Measurements from ENCODE around the gene YTHDC2. TPM values are rescaled to one million over a fixed set of nuclear protein-coding genes. Genes with fewer than 3 reads are reported as not detected.

YTHDC2 gene
- polyA plus RNA-seq, 1 donor (not counting 4 experiments of a cell fraction or from before 2014, with no cell fraction given) = 15.2 TPM

DNA sequence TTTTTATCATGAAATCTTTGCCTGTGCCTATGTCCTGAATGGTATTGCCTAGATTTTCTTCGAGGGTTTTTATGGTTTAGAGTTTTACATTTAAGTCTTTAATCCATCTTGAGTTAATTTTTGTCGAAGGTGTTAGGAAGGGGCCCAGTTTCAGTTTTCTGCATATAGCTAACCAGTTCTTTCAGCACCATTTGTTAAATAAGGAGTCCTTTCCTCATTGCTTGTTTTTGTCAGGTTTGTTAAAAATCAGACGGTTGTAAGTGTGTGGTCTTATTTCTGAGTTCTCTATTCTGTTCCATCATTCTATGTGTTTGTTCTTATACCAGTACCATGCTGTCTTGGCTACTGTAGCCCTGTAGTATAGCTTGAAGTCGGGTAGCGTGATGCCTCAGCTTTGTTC lies 55.9 kb downstream of the YTHDC2 start:
- Histone ChIP-seq H3K79me2 (ENCODE audit: control insufficient read depth, insufficient read depth, low read length) (no peaks in the 10 kb centered on the region), H3K27ac (ENCODE audit: control insufficient read depth, insufficient read depth, low read length) (no peak overlapping the region), H3K9me1 (ENCODE audit: control insufficient read depth, extremely low read depth, insufficient read depth, low read length) (no peaks in the 10 kb centered on the region), H3K4me2 (ENCODE audit: control insufficient read depth, extremely low read depth, insufficient read depth, low read depth, low read length) (no peak overlapping the region), H3K9me3 (ENCODE audit: control insufficient read depth, low read depth, low read length) (no peaks in the 10 kb centered on the region), H3K36me3 (ENCODE audit: control insufficient read depth in 2 of 2, extremely low read depth in 1 of 2, insufficient read depth in 2 of 2, low read length in 2 of 2) (peaks cover 0 to 4% of the 10 kb centered on the region in 2 experiments), H3K4me1 (ENCODE audit: control insufficient read depth, extremely low read depth, insufficient read depth, low read length) (peaks cover 7% of the 10 kb centered on the region), H3K27me3 (ENCODE audit: control insufficient read depth, extremely low read depth, insufficient read depth, low read length) (no peaks in the 10 kb centered on the region), H4K20me1 (ENCODE audit: control insufficient read depth, extremely low read depth, insufficient read depth, low read length) (no peaks in the 10 kb centered on the region), H3K4me3 (ENCODE audit: control insufficient read depth in 2 of 3, extremely low read depth in 1 of 3, insufficient read depth in 2 of 3, low read depth in 1 of 3, low read length in 3 of 3) (no peak overlapping the region), H2AFZ (ENCODE audit: control insufficient read depth, low read length) (no peak overlapping the region), H3K9ac (ENCODE audit: control insufficient read depth, extremely low read depth, insufficient read depth, low read length) (no peak overlapping the region)
- dilution Hi-C loops (cut with MboI; ENCODE audit: extremely low pct_ligation_motif_present, low sequenced_read_pairs) = no loop called here
- TF ChIP-seq EZH2 (IDR thresholded peaks at IDR 0.05; ENCODE audit: low read length) (no peak), CTCF (optimal IDR thresholded peaks at IDR 0.05 in 1 of 3, IDR thresholded peaks at IDR 0.05 in 1 of 3, conservative IDR thresholded peaks at IDR 0.05 in 1 of 3; ENCODE audit: extremely low read depth in 1 of 3, insufficient read depth in 2 of 3, low read length in 3 of 3) (no peak)
- FAIRE-seq (no peak), DNase-seq (ENCODE audit: low read depth, low spot score) (no peak)

- Histone ChIP-seq H3K79me2 (ENCODE audit: control insufficient read depth, insufficient read depth, low read length) (no peaks in the 10 kb centered on the region), H3K36me3 (ENCODE audit: control insufficient read depth in 2 of 2, extremely low read depth in 1 of 2, insufficient read depth in 2 of 2, low read length in 2 of 2) (peaks cover 0 to 2% of the 10 kb centered on the region in 2 experiments), H3K9ac (ENCODE audit: control insufficient read depth, extremely low read depth, insufficient read depth, low read length) (no peak overlapping the region), H3K4me2 (ENCODE audit: control insufficient read depth, extremely low read depth, insufficient read depth, low read depth, low read length) (no peak overlapping the region), H4K20me1 (ENCODE audit: control insufficient read depth, extremely low read depth, insufficient read depth, low read length) (no peaks in the 10 kb centered on the region), H3K27ac (ENCODE audit: control insufficient read depth, insufficient read depth, low read length) (no peak overlapping the region), H3K27me3 (ENCODE audit: control insufficient read depth, extremely low read depth, insufficient read depth, low read length) (no peaks in the 10 kb centered on the region), H3K9me1 (ENCODE audit: control insufficient read depth, extremely low read depth, insufficient read depth, low read length) (no peaks in the 10 kb centered on the region), H3K9me3 (ENCODE audit: control insufficient read depth, low read depth, low read length) (no peaks in the 10 kb centered on the region), H3K4me3 (ENCODE audit: control insufficient read depth in 2 of 3, extremely low read depth in 1 of 3, insufficient read depth in 2 of 3, low read depth in 1 of 3, low read length in 3 of 3) (no peak overlapping the region), H2AFZ (ENCODE audit: control insufficient read depth, low read length) (no peak overlapping the region), H3K4me1 (ENCODE audit: control insufficient read depth, extremely low read depth, insufficient read depth, low read length) (peaks cover 11% of the 10 kb centered on the region)
- DNase-seq (ENCODE audit: low read depth, low spot score) (no peak), FAIRE-seq (no peak)
- dilution Hi-C loops (cut with MboI; ENCODE audit: extremely low pct_ligation_motif_present, low sequenced_read_pairs) = no loop called here
- TF ChIP-seq CTCF (optimal IDR thresholded peaks at IDR 0.05 in 1 of 3, IDR thresholded peaks at IDR 0.05 in 1 of 3, conservative IDR thresholded peaks at IDR 0.05 in 1 of 3; ENCODE audit: extremely low read depth in 1 of 3, insufficient read depth in 2 of 3, low read length in 3 of 3) (no peak), EZH2 (IDR thresholded peaks at IDR 0.05; ENCODE audit: low read length) (no peak)
These were observed 59.2 kb downstream of the YTHDC2 start for GRCh38 chr5:113572716-113573115.

All from keratinocyte (primary cell).